Measurements from ENCODE around the gene ZBED4. TPM values are rescaled to one million over a fixed set of nuclear protein-coding genes. Genes with fewer than 3 reads are reported as not detected.

The ZBED4 gene
- total RNA-seq, 1 donor from 2014 or later, result 19.8 TPM

GRCh38 chr22:49884503-49885260 is 31.0 kb downstream of the ZBED4 start:
- Mint-ChIP-seq H3K9me3 (no peaks in the 10 kb centered on the region), H3K27ac (no peak overlapping the region), H3K36me3 (ENCODE audit: low read depth) (peaks cover 61% of the 10 kb centered on the region), H3K27me3 (no peaks in the 10 kb centered on the region), H3K4me1 (peaks cover 19% of the 10 kb centered on the region), H3K4me3 (no peak overlapping the region)
- no peak for DNase-seq
- intact Hi-C loops (cut with micrococcal nuclease), result no loop called here

DNA sequence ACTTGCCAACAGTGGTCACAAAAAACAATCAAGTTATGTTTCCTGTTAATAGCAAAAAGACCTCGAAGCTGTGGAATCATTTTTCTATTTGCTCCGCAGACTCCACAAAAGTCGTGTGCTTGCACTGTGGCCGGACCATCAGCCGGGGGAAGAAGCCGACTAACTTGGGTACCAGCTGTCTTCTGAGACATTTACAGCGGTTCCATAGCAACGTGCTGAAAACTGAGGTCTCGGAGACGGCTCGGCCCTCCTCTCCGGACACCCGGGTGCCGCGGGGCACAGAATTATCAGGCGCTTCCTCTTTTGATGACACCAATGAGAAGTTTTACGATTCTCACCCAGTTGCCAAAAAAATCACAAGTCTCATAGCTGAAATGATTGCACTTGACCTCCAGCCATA is 31.6 kb downstream of the ZBED4 start:
- H3K27ac Mint-ChIP-seq, result no peak overlapping the region
- no peak overlapping the region for H3K4me3 Mint-ChIP-seq
- no peaks in the 10 kb centered on the region for H3K9me3 Mint-ChIP-seq
- H3K27me3 Mint-ChIP-seq, result no peaks in the 10 kb centered on the region
- no peak for DNase-seq
- intact Hi-C loops (cut with micrococcal nuclease), result no loop called here
- H3K4me1 Mint-ChIP-seq, result peaks cover 14% of the 10 kb centered on the region
- peaks cover 65% of the 10 kb centered on the region for H3K36me3 Mint-ChIP-seq (ENCODE audit: low read depth)

- DNase-seq, result no peak
- H3K27me3 Mint-ChIP-seq, result no peaks in the 10 kb centered on the region
- no peak overlapping the region for H3K4me3 Mint-ChIP-seq
- intact Hi-C loops (cut with micrococcal nuclease), result no loop called here
- peaks cover 10% of the 10 kb centered on the region for H3K4me1 Mint-ChIP-seq
- H3K9me3 Mint-ChIP-seq, result no peaks in the 10 kb centered on the region
- peaks cover 69% of the 10 kb centered on the region for H3K36me3 Mint-ChIP-seq (ENCODE audit: low read depth)
- no peak overlapping the region for H3K27ac Mint-ChIP-seq
Measured at GRCh38 chr22:49885881-49886280, 32.2 kb downstream of the ZBED4 start.

- H3K36me3 Mint-ChIP-seq (ENCODE audit: low read depth), result peaks cover 74% of the 10 kb centered on the region
- peaks cover 3% of the 10 kb centered on the region for H3K9me3 Mint-ChIP-seq
- no peak for DNase-seq
- intact Hi-C loops (cut with micrococcal nuclease), result no loop called here
- no peaks in the 10 kb centered on the region for H3K27me3 Mint-ChIP-seq
- no peak overlapping the region for H3K27ac Mint-ChIP-seq
- H3K4me3 Mint-ChIP-seq, result no peak overlapping the region
- H3K4me1 Mint-ChIP-seq, result peaks cover 12% of the 10 kb centered on the region
Measured at GRCh38 chr22:49886346-49887063, 32.9 kb downstream of the ZBED4 start.

- no peaks in the 10 kb centered on the region for H3K27me3 Mint-ChIP-seq
- peaks cover 74% of the 10 kb centered on the region for H3K36me3 Mint-ChIP-seq (ENCODE audit: low read depth)
- DNase-seq, result no peak
- intact Hi-C loops (cut with micrococcal nuclease), result no loop called here
- H3K4me3 Mint-ChIP-seq, result no peak overlapping the region
- peaks cover 7% of the 10 kb centered on the region for H3K4me1 Mint-ChIP-seq
- peaks cover 3% of the 10 kb centered on the region for H3K9me3 Mint-ChIP-seq
- H3K27ac Mint-ChIP-seq, result no peak overlapping the region
Measured at GRCh38 chr22:49887064-49887451, 33.4 kb downstream of the ZBED4 start.

- H3K9me3 Mint-ChIP-seq, result peaks cover 3% of the 10 kb centered on the region
- H3K27me3 Mint-ChIP-seq, result no peaks in the 10 kb centered on the region
- H3K4me3 Mint-ChIP-seq, result no peak overlapping the region
- no peak for DNase-seq
- peaks cover 7% of the 10 kb centered on the region for H3K4me1 Mint-ChIP-seq
- intact Hi-C loops (cut with micrococcal nuclease), result no loop called here
- no peak overlapping the region for H3K27ac Mint-ChIP-seq
- peaks cover 78% of the 10 kb centered on the region for H3K36me3 Mint-ChIP-seq (ENCODE audit: low read depth)
Measured at GRCh38 chr22:49887702-49888101, 34.1 kb downstream of the ZBED4 start.

DNA sequence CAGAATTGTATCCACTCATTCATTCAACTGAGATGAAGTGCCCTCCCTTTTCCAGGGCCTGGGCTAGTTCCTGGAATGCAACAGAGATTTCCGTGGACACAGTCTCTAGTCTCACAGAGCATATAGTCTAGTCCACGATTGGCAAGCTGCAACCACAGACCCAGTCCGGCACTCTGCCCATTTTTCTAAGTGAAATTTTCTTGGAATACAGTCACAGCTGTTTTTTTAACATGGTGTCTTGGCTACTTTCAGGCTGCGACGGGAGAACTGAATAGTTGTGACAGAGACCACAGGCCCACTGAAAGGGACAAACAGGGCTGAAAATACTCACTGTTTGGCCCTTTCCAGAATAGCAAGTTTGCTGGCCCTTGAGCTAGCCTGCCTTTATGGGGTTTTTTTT is 35.4 kb downstream of the ZBED4 start:
- H3K27ac Mint-ChIP-seq, result no peak overlapping the region
- peaks cover 3% of the 10 kb centered on the region for H3K9me3 Mint-ChIP-seq
- intact Hi-C loops (cut with micrococcal nuclease), result no loop called here
- peaks cover 4% of the 10 kb centered on the region for H3K4me1 Mint-ChIP-seq
- DNase-seq, result no peak
- H3K27me3 Mint-ChIP-seq, result no peaks in the 10 kb centered on the region
- peaks cover 75% of the 10 kb centered on the region for H3K36me3 Mint-ChIP-seq (ENCODE audit: low read depth)
- no peak overlapping the region for H3K4me3 Mint-ChIP-seq

- H3K27ac Mint-ChIP-seq, result no peak overlapping the region
- no peaks in the 10 kb centered on the region for H3K27me3 Mint-ChIP-seq
- peaks cover 67% of the 10 kb centered on the region for H3K36me3 Mint-ChIP-seq (ENCODE audit: low read depth)
Measured at GRCh38 chr22:49892226-49892899, 38.7 kb downstream of the ZBED4 start.

DNA sequence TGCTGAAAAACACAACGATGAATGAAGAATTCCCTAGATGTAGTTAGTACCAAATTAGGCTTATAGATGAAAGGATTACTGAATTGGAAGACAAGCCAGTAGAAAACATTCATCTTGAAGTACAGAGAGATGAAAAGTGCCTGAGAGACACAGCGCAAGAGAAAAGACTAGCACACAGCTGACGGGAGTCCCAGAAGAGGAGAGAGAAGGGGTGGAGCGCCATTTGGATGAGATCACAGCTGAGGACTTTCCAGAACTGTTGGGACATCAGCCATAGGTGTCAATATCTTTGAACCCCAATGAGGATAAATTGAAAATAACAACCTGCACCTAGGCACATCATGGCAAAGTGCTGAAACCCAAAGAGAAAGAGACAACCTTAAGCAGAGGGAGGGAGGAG is 39.4 kb downstream of the ZBED4 start:
- intact Hi-C loops (cut with micrococcal nuclease), result no loop called here
- Mint-ChIP-seq H3K4me1 (peaks cover 4% of the 10 kb centered on the region), H3K9me3 (peaks cover 3% of the 10 kb centered on the region), H3K4me3 (no peak overlapping the region), H3K36me3 (ENCODE audit: low read depth) (peaks cover 60% of the 10 kb centered on the region), H3K27me3 (no peaks in the 10 kb centered on the region), H3K27ac (no peak overlapping the region)
- no peak for DNase-seq

More at GRCh38 chr22:49892226-49892899, 38.7 kb downstream of the ZBED4 start:
- H3K4me3 Mint-ChIP-seq, result no peak overlapping the region
- no peak for DNase-seq
- peaks cover 4% of the 10 kb centered on the region for H3K4me1 Mint-ChIP-seq
- intact Hi-C loops (cut with micrococcal nuclease), result no loop called here
- H3K9me3 Mint-ChIP-seq, result peaks cover 3% of the 10 kb centered on the region

- Mint-ChIP-seq H3K27ac (peak overlapping the region; percentile 4), H3K4me3 (no peak overlapping the region), H3K27me3 (no peaks in the 10 kb centered on the region), H3K36me3 (ENCODE audit: low read depth) (peaks cover 53% of the 10 kb centered on the region), H3K9me3 (peaks cover 3% of the 10 kb centered on the region), H3K4me1 (peaks cover 4% of the 10 kb centered on the region)
- intact Hi-C loops (cut with micrococcal nuclease), result no loop called here
- DNase-seq, result no peak
Measured at GRCh38 chr22:49894322-49895054, 40.8 kb downstream of the ZBED4 start.

DNA sequence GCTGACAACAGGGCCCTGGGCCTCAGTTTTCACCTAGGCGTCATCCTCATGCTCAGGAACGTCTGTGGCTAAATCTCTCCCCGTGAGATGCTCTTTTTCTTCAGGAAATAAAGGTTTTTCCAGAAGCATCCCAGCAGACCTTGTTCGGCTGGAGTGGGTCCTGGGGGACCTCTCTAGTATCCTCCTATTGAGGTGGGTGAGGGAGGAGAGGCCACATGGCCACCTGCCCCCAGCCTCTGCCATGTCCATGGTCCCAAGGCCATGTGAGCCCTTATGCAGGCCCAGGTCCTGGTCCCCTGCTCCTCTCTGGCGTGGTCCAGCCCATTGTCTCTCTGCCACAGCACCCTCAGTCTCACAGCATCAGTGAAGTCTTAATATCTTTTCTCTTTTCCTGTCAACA is 42.6 kb downstream of the ZBED4 start:
- Mint-ChIP-seq H3K4me1 (peaks cover 4% of the 10 kb centered on the region), H3K27ac (no peak overlapping the region), H3K36me3 (ENCODE audit: low read depth) (peaks cover 48% of the 10 kb centered on the region), H3K9me3 (peaks cover 3% of the 10 kb centered on the region), H3K4me3 (no peak overlapping the region), H3K27me3 (no peaks in the 10 kb centered on the region)
- no peak for DNase-seq
- intact Hi-C loops (cut with micrococcal nuclease), result no loop called here

DNA sequence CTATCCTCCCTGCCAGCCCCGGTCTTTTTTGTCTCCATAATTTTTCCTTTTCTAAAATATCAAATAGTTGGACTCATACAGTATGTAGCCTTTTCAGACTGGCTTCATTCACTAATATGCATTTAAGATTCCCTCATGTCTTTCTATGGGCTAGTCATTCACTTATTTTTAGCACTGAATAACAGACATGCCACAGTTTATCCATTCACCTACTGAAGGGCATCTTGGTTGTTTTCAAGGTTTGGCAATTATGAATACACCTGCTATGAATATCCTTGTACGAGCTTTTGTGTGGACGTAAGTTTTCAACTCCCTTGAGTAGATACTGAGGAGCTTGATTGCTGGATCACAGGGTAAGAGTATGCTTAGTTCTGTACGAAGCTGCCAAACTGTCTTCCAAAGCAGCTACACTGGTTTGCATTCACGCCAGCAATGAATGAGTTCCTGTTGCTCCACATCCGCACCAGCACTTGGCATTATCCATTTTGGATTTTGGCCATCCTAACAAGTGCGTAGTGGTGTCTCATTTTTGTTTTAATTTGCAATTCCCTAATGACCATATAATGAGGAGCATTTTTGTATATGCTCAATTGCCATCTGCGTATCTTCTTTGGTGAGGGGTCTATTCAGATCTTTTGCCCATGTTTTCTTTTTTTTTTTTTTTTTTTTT is 43.5 kb downstream of the ZBED4 start:
- DNase-seq, result no peak
- Mint-ChIP-seq H3K36me3 (ENCODE audit: low read depth) (peaks cover 52% of the 10 kb centered on the region), H3K9me3 (peaks cover 5% of the 10 kb centered on the region), H3K4me3 (no peak overlapping the region), H3K27me3 (no peaks in the 10 kb centered on the region), H3K4me1 (no peaks in the 10 kb centered on the region), H3K27ac (no peak overlapping the region)
- intact Hi-C loops (cut with micrococcal nuclease), result no loop called here

GRCh38 chr22:49899530-49899929 is 45.9 kb downstream of the ZBED4 start:
- Mint-ChIP-seq H3K9me3 (peaks cover 5% of the 10 kb centered on the region), H3K36me3 (ENCODE audit: low read depth) (peaks cover 50% of the 10 kb centered on the region), H3K27me3 (no peaks in the 10 kb centered on the region), H3K27ac (no peak overlapping the region), H3K4me3 (no peak overlapping the region), H3K4me1 (no peaks in the 10 kb centered on the region)
- intact Hi-C loops (cut with micrococcal nuclease), result no loop called here
- no peak for DNase-seq

Data from activated CD4-positive, alpha-beta T cell treated with anti-CD3 and anti-CD28 coated beads, Interleukin-2, amount 10 ng/mL, durations not matched to agents 24 days and 14 days (primary cell).